Right lobe of liver (tissue), 6 donors: ENCODE data around the gene BCL2. TPM values are rescaled to one million over a fixed set of nuclear protein-coding genes. Genes with fewer than 3 reads are reported as not detected.

Experiments used
- ATAC-seq, 4 donors: fragments of 200-7000 bp; cut with Tn5 transposase; one replicate each; pipeline ENCODE4 v1.9.1; 2020; ENCODE audit warnings: mild to moderate bottlenecking in 4 of 4, moderate library complexity in 4 of 4
- DNase-seq, 3 donors: peaks; one replicate each; pipeline ENCODE4 v3.0.0-alpha.2; 2020
- H3K27ac ChIP-seq, 3 donors: fragments of 200-600 bp; one replicate each; pipeline ENCODE4 v1.8.0; 2022
- H3K27me3 ChIP-seq, 2 donors: fragments of 200-600 bp; one replicate each; pipeline ENCODE4 v1.8.0; 2022
- H3K36me3 ChIP-seq, 4 donors: fragments of 200-600 bp; sonication (generic) in 1 of 4; one replicate each; pipeline versions ENCODE4 v1.5.1 to v1.8.0; 2017 to 2022; ENCODE audit warnings: control low read depth in 1 of 4
- H3K4me1 ChIP-seq, 4 donors: fragments of 200-600 bp; sonication (generic) in 1 of 4; one replicate each; pipeline versions ENCODE4 v1.5.1 to v1.8.0; 2017 to 2022; ENCODE audit warnings: control low read depth in 1 of 4
- H3K4me3 ChIP-seq, 3 donors: fragments of 200-600 bp; one replicate each; pipeline ENCODE4 v1.8.0; 2022
- H3K9me3 ChIP-seq, 4 donors: fragments of 200-600 bp; sonication (generic) in 1 of 4; one replicate each; pipeline versions ENCODE4 v1.5.1 to v1.8.0; 2017 to 2022; ENCODE audit warnings: control low read depth in 1 of 4
- POLR2A ChIP-seq: fragments of 450-650 bp; IDR thresholded peaks from one replicate; pipeline ENCODE4 v1.6.1; 2017; ENCODE audit warnings: antibody characterized with exemption, mild to moderate bottlenecking
- WGBS: methylation state at CpG from one replicate; pipeline ENCODE4 v1.1.6; 2018; ENCODE audit warnings: low coverage, low lambda C conversion rate; ENCODE audit not compliant: insufficient coverage; ENCODE audit errors: missing lambda C conversion rate; 5-methylcytosine and 5-hydroxymethylcytosine counted together
- intact Hi-C, 2 donors: fragments of 100-400 bp; cut with DNase I; formaldehyde crosslinking; loops; one replicate each; pipeline versions ENCODE4 v1.11.2 to v1.14.1; 2022
- total RNA-seq, 6 experiments: library from RNA; depleted of rRNA in 2 of 6; stranded (reverse); fragments of >200 nt in 2 of 6; fragmentation: NEBNext Ultra II Directional in 3 of 6; extraction: Animal tissue kit (Norgen Biotek cat#: 25700) in 3 of 6; gene quantifications; one replicate each; pipeline versions ENCODE4 v1.1.0 to v1.2.4, GENCODE V29; 2016 to 2023
- TF ChIP-seq, protein P1 (sequence below), 4 donors: fragments of 200-600 bp in 3 of 4; fragments of 450-650 bp in 1 of 4; IDR thresholded peaks; one replicate each; pipeline versions ENCODE4 v1.5.1 to v1.8.0; 2016 to 2022; ENCODE audit warnings: antibody characterized with exemption in 4 of 4, mild to moderate bottlenecking in 2 of 4
- donor health status: DM: no; HTN: yes; CAD: no.
- donor health status: DM: no; HTN: no; CAD: no.
- donor health status: DM: no; HTN: no; CAD: no.
- donor health status: DM: no; HTN: yes; CAD: no.
- donor health status: DM: no; HTN: yes; CAD: no.

BCL2 gene
- total RNA-seq, 6 experiments from 2014 or later, result 0.73 to 4.7 (median 2.7) TPM

DNA sequence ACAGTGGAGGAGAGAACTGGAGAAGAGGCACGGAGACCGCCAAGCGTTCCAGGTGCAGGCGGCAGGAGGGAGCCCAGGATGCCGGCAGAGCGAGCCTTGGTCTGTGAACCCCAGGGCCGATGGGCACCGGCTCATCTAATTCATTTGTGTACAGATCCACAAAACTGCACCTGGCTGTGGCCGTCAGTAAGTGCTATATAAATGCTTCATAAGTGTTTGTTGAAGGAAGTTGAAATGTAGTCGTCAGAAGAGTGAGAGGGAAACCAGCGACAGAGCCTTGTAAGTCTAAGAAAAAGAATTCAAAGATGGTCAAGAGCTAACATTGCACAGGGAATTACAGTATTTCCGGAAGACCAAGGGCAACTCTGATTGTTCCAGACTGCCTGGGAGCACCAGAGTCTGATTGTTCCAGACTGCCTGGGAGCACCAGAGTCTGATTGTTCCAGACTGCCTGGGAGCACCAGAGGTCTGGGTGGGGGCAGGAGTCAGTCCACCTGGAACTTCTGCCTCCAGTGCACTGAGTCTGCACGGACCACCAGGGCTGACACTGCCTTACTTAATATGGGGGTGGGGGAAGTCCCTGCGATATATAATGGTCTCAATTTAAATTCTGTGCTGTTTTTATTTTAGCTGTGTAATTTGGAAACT, 112.3 kb downstream of the BCL2 start:
- Histone ChIP-seq H3K27me3 (no peaks in the 10 kb centered on the region), H3K36me3 (no peaks in the 10 kb centered on the region), H3K4me1 (no peaks in the 10 kb centered on the region), H3K9me3 (no peaks in the 10 kb centered on the region), H3K4me3 (no peak overlapping the region), H3K27ac (no peak overlapping the region)
- DNase-seq (no peak), ATAC-seq (no peak)
- no peak for TF ChIP-seq POLR2A
- TF ChIP-seq, protein P1, sequence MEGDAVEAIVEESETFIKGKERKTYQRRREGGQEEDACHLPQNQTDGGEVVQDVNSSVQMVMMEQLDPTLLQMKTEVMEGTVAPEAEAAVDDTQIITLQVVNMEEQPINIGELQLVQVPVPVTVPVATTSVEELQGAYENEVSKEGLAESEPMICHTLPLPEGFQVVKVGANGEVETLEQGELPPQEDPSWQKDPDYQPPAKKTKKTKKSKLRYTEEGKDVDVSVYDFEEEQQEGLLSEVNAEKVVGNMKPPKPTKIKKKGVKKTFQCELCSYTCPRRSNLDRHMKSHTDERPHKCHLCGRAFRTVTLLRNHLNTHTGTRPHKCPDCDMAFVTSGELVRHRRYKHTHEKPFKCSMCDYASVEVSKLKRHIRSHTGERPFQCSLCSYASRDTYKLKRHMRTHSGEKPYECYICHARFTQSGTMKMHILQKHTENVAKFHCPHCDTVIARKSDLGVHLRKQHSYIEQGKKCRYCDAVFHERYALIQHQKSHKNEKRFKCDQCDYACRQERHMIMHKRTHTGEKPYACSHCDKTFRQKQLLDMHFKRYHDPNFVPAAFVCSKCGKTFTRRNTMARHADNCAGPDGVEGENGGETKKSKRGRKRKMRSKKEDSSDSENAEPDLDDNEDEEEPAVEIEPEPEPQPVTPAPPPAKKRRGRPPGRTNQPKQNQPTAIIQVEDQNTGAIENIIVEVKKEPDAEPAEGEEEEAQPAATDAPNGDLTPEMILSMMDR (IDR thresholded peaks at IDR 0.05), result no peak
- 65% methylated on average over 6 of the region's 14 CpGs for WGBS
- intact Hi-C loops, result no loop called here

DNA sequence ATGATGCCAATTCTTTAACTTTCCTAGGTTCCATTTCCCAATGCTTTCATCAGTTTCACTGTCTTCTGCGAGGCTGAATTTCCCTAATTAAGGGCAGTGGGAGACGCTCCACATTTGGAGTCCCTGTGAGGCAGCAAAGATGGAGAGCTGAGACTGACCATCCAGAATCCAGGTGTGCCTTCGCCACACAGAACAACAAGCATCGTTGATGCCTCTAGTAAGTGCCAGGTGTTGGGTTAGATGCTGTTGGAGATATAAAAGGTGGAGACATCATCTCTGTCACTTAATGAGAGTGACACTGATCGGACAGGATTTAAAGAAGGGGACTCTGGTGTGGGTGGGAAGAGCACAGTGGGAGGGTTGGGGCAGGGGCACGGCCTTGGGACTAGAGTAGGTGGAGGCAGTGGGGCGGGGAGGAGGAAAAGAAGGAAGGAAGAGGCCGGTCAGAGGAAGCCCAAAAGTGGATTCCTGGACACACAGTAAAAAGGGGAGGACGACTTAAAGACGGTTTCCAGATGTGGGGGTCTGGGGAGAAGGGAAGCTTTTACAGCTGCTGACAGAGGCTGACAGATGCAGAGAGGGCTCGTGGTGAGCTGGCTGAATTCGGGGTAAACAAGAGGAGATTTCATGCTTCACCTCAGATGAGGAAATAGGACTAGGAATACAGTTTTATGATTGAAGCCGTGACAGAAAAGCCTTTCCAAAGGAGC, 113.0 kb downstream of the BCL2 start:
- 53% methylated on average over 11 of the region's 13 CpGs for WGBS
- H3K36me3 ChIP-seq, result no peaks in the 10 kb centered on the region
- ATAC-seq (no peak), DNase-seq (no peak)
- no peaks in the 10 kb centered on the region for H3K27me3 ChIP-seq
- no peak for TF ChIP-seq POLR2A
- TF ChIP-seq, protein P1 (IDR thresholded peaks at IDR 0.05), result no peak
- H3K4me3 ChIP-seq, result no peak overlapping the region
- H3K27ac ChIP-seq, result no peak overlapping the region
- no peaks in the 10 kb centered on the region for H3K4me1 ChIP-seq
- H3K9me3 ChIP-seq, result no peaks in the 10 kb centered on the region
- intact Hi-C loops, result no loop called here

DNA sequence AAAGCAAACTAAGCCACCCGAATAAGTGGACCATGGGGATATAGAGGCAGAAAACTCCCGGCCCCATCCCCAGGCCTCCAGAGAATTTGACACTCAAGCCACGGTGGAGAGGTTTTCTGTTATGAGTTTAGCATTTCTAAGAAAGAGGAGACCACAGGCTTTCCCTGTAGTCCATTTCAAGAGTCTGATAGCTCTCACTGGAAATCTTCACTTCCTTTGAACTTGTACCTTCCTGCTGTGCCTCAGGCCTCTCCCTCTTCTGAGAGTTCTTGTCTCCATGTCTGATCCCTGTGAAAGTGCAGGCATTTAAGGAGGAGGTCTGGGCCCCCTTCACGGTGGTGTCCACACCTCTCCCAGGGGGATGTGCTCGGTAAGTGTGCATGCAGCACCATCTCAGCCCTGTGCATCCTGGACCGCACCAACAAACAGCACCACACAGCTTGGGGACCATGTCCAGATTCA, 113.7 kb downstream of the BCL2 start:
- intact Hi-C loops, result no loop called here
- DNase-seq (no peak), ATAC-seq (no peak)
- Histone ChIP-seq H3K4me1 (no peaks in the 10 kb centered on the region), H3K27me3 (no peaks in the 10 kb centered on the region), H3K4me3 (no peak overlapping the region), H3K36me3 (no peaks in the 10 kb centered on the region), H3K9me3 (no peaks in the 10 kb centered on the region), H3K27ac (no peak overlapping the region)
- TF ChIP-seq, protein P1 (IDR thresholded peaks at IDR 0.05), result no peak
- TF ChIP-seq POLR2A, result no peak
- 52% methylated on average over 4 of the region's 6 CpGs for WGBS

DNA sequence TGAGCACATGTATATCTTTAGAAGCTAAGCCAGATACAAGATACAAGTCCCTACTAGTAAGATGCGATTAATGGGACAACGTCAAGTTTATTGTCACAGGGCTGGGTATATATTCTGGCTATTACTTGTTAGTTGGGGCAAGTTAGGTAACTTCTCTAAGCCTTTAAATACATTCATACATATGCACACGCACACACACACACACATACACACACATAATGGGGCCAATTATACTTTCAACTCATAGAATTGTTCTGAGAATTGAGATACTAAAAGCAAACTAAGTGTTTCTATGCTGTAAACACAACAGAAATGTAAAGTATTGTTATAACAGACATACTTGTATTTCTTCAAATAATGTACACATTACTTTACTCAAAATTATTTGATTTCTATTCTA, 116.1 kb downstream of the BCL2 start:
- DNase-seq (no peak), ATAC-seq (no peak)
- Histone ChIP-seq H3K36me3 (no peaks in the 10 kb centered on the region), H3K27me3 (no peaks in the 10 kb centered on the region), H3K9me3 (no peaks in the 10 kb centered on the region), H3K4me3 (no peak overlapping the region), H3K27ac (no peak overlapping the region), H3K4me1 (no peaks in the 10 kb centered on the region)
- WGBS, result 97% methylated on average over 3 of the region's 3 CpGs
- intact Hi-C loops, result no loop called here
- TF ChIP-seq, protein P1 (IDR thresholded peaks at IDR 0.05), result no peak
- no peak for TF ChIP-seq POLR2A
